ENCODE results near the gene LGALS12. TPM values are rescaled to one million over a fixed set of nuclear protein-coding genes. Genes with fewer than 3 reads are reported as not detected.
"Not testable (repeated sequence)": the region's sequence is repeated elsewhere in the genome, so short reads cannot be mapped to it uniquely, and the experiment has no call there.

The LGALS12 gene
- total RNA-seq, 2 donors from 2014 or later, result 2.9 TPM; not detected in 1

GRCh38 chr11:63518548-63518947 lies 12.7 kb downstream of the LGALS12 start:
- H3K27ac ChIP-seq, result no peak overlapping the region
- no peaks in the 10 kb centered on the region for H3K4me1 ChIP-seq
- DNase-seq (ENCODE audit: low spot score), result no peak
- TF ChIP-seq CTCF (IDR thresholded peaks at IDR 0.05), result no peak
- no peak overlapping the region for H3K4me3 ChIP-seq
- no peaks in the 10 kb centered on the region for H3K27me3 ChIP-seq
- no peaks in the 10 kb centered on the region for H3K9me3 ChIP-seq
- no peaks in the 10 kb centered on the region for H3K36me3 ChIP-seq

- H3K9me3 ChIP-seq, result no peaks in the 10 kb centered on the region
- no peaks in the 10 kb centered on the region for H3K4me1 ChIP-seq
- DNase-seq (ENCODE audit: low spot score), result no peak
- no peak overlapping the region for H3K27ac ChIP-seq
- no peaks in the 10 kb centered on the region for H3K27me3 ChIP-seq
- H3K4me3 ChIP-seq, result no peak overlapping the region
- no peaks in the 10 kb centered on the region for H3K36me3 ChIP-seq
- no peak for TF ChIP-seq CTCF (IDR thresholded peaks at IDR 0.05)
Observed at GRCh38 chr11:63520606-63521170, 14.8 kb downstream of the LGALS12 start.

- Histone ChIP-seq H3K27ac (no peak overlapping the region), H3K36me3 (no peaks in the 10 kb centered on the region), H3K9me3 (no peaks in the 10 kb centered on the region), H3K27me3 (no peaks in the 10 kb centered on the region), H3K4me3 (no peak overlapping the region), H3K4me1 (no peaks in the 10 kb centered on the region)
- no peak for TF ChIP-seq CTCF (IDR thresholded peaks at IDR 0.05)
- no peak for DNase-seq (ENCODE audit: low spot score)
Observed at GRCh38 chr11:63521896-63522295, 16.0 kb downstream of the LGALS12 start.

GRCh38 chr11:63523151-63523550 lies 17.3 kb downstream of the LGALS12 start:
- Histone ChIP-seq H3K36me3 (no peaks in the 10 kb centered on the region), H3K9me3 (no peaks in the 10 kb centered on the region), H3K4me3 (no peak overlapping the region), H3K27me3 (no peaks in the 10 kb centered on the region), H3K27ac (no peak overlapping the region), H3K4me1 (no peaks in the 10 kb centered on the region)
- DNase-seq (ENCODE audit: low spot score), result no peak
- no peak for TF ChIP-seq CTCF (IDR thresholded peaks at IDR 0.05)

GRCh38 chr11:63527667-63528066 lies 21.8 kb downstream of the LGALS12 start:
- Histone ChIP-seq H3K27ac (no peak overlapping the region), H3K4me1 (peaks cover 0 to 10% of the 10 kb centered on the region in 2 donors), H3K9me3 (no peaks in the 10 kb centered on the region), H3K27me3 (no peaks in the 10 kb centered on the region), H3K4me3 (no peak overlapping the region), H3K36me3 (no peaks in the 10 kb centered on the region)
- TF ChIP-seq CTCF (IDR thresholded peaks at IDR 0.05), result no peak
- DNase-seq (ENCODE audit: low spot score), result no peak

- H3K27ac ChIP-seq, H3K4me3 ChIP-seq, H3K9me3 ChIP-seq: not testable (repeated sequence)
Observed at GRCh38 chr11:63528156-63528555, 22.3 kb downstream of the LGALS12 start.

GRCh38 chr11:63528729-63529278 lies 22.9 kb downstream of the LGALS12 start:
- not testable (repeated sequence) for H3K9me3 ChIP-seq; H3K36me3 ChIP-seq; H3K4me1 ChIP-seq; H3K4me3 ChIP-seq; H3K27ac ChIP-seq; DNase-seq (ENCODE audit: low spot score); H3K27me3 ChIP-seq

More at GRCh38 chr11:63528156-63528555, 22.3 kb downstream of the LGALS12 start:
- not testable (repeated sequence) for DNase-seq (ENCODE audit: low spot score); H3K27me3 ChIP-seq; H3K4me1 ChIP-seq; H3K36me3 ChIP-seq

- H3K36me3 ChIP-seq; H3K27me3 ChIP-seq; H3K27ac ChIP-seq; DNase-seq (ENCODE audit: low spot score); H3K9me3 ChIP-seq; H3K4me1 ChIP-seq; H3K4me3 ChIP-seq: not testable (repeated sequence)
Observed at GRCh38 chr11:63529373-63529772, 23.5 kb downstream of the LGALS12 start.

All from right atrium auricular region (tissue), 2 donors.